ENCODE measurements around the gene DEFB108B.
"Not testable (repeated sequence)": the region's sequence is repeated elsewhere in the genome, so short reads cannot be mapped to it uniquely, and the experiment has no call there.

- not testable (repeated sequence) for TF ChIP-seq POLR2A (IDR thresholded peaks at IDR 0.05; ENCODE audit: low read length); NR3C1 (IDR thresholded peaks at IDR 0.05); HES2 (IDR thresholded peaks at IDR 0.05); BHLHE40 (IDR thresholded peaks at IDR 0.05; ENCODE audit: low read depth, low read length); HMGXB4 (CRISPR knock-in tag; IDR thresholded peaks at IDR 0.05; ENCODE audit: borderline replicate concordance)
- TF ChIP-seq, protein P1, sequence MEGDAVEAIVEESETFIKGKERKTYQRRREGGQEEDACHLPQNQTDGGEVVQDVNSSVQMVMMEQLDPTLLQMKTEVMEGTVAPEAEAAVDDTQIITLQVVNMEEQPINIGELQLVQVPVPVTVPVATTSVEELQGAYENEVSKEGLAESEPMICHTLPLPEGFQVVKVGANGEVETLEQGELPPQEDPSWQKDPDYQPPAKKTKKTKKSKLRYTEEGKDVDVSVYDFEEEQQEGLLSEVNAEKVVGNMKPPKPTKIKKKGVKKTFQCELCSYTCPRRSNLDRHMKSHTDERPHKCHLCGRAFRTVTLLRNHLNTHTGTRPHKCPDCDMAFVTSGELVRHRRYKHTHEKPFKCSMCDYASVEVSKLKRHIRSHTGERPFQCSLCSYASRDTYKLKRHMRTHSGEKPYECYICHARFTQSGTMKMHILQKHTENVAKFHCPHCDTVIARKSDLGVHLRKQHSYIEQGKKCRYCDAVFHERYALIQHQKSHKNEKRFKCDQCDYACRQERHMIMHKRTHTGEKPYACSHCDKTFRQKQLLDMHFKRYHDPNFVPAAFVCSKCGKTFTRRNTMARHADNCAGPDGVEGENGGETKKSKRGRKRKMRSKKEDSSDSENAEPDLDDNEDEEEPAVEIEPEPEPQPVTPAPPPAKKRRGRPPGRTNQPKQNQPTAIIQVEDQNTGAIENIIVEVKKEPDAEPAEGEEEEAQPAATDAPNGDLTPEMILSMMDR (IDR thresholded peaks at IDR 0.05): not testable (repeated sequence)
These were observed 37.7 kb downstream of the DEFB108B start for GRCh38 chr11:71870661-71871060.

All from A549 (cell line).